HEK293T (cell line): ENCODE data around the gene RNF217.

Experiments
- ARNT ChIP-seq: fragments of 450-650 bp; IDR thresholded peaks from 2 replicates; pipeline ENCODE4 v1.6.1; 2017; ENCODE audit warnings: mild to moderate bottlenecking
- BHLHE40 ChIP-seq: fragments of 450-650 bp; IDR thresholded peaks from 2 replicates; pipeline ENCODE4 v1.6.1; 2016; ENCODE audit warnings: mild to moderate bottlenecking, moderate library complexity, borderline replicate concordance
- CTBP1 ChIP-seq: fragments of 450-650 bp; IDR thresholded peaks from 2 replicates; pipeline ENCODE4 v1.6.1; 2016; ENCODE audit warnings: borderline replicate concordance
- ELF4 ChIP-seq: fragments of 450-650 bp; IDR thresholded peaks from 2 replicates; pipeline ENCODE4 v1.6.1; 2017; ENCODE audit warnings: antibody characterized with exemption
- FOXK2 ChIP-seq: fragments of 450-650 bp; IDR thresholded peaks from 2 replicates; pipeline ENCODE4 v1.6.1; 2016; ENCODE audit warnings: mild to moderate bottlenecking
- L3MBTL2 ChIP-seq: fragments of 450-650 bp; conservative IDR thresholded peaks from 2 replicates; pipeline ENCODE4 v1.6.1; 2016; ENCODE audit warnings: mild to moderate bottlenecking
- SP1 ChIP-seq: fragments of 450-650 bp; IDR thresholded peaks from 2 replicates; pipeline ENCODE4 v1.6.1; 2017
- SUZ12 ChIP-seq: fragments of 450-650 bp; IDR thresholded peaks from 2 replicates; pipeline ENCODE4 v1.6.1; 2016; ENCODE audit warnings: mild to moderate bottlenecking

DNA sequence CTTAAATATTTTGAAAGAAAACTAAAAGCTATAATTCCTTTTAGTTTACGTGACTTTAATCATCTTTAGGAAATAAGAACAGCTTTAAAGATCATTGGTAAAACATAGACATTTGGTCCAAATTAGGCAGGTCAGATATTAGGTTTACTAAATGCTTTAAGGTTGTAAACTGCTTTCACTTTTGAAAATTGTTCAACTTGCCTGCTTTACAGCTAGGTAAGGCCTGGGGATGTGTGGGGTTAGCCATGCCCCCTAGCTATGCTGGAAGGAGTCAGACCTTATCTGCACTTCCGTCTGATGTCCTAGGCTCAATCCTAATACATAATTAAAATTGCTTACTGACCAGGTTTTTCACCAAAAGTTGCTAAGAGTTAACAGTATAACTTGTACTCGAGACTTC is 160.8 kb downstream of the RNF217 start:
- TF ChIP-seq SUZ12 (no peak), CTBP1 (no peak), SP1 (no peak), L3MBTL2 (no peak), ELF4 (no peak), FOXK2 (no peak), ARNT (no peak), BHLHE40 (no peak)
